HUDEP-2 (cell line): Measurements from ENCODE around the gene SF3A2.

ENCODE experiments used
- DNase-seq, 76 experiments: peaks; one replicate each; lab custom pipeline; 2025; ENCODE audit not compliant: unreplicated experiment in 76 of 76; lab: John Stamatoyannopoulos, UW

Gene SF3A2

DNA sequence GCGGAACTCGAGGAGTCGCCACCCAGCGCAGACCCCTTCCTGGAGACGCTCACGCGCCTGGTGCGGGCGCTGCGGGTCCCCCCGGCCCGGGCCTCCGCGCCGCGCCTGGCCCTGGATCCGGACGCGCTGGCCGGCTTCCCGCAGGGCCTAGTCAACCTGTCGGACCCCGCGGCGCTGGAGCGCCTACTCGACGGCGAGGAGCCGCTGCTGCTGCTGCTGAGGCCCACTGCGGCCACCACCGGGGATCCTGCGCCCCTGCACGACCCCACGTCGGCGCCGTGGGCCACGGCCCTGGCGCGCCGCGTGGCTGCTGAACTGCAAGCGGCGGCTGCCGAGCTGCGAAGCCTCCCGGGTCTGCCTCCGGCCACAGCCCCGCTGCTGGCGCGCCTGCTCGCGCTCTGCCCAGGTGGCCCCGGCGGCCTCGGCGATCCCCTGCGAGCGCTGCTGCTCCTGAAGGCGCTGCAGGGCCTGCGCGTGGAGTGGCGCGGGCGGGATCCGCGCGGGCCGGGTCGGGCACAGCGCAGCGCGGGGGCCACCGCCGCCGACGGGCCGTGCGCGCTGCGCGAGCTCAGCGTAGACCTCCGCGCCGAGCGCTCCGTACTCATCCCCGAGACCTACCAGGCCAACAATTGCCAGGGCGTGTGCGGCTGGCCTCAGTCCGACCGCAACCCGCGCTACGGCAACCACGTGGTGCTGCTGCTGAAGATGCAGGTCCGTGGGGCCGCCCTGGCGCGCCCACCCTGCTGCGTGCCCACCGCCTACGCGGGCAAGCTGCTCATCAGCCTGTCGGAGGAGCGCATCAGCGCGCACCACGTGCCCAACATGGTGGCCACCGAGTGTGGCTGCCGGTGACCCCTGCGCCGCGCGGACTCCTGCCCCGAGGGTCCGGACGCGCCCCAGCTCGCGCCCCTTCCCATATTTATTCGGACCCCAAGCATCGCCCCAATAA lies 14.8 kb downstream of the SF3A2 start:
- DNase-seq, result peak in 11 of 76 experiments; percentile 19 to 43 (median 32)

DNA sequence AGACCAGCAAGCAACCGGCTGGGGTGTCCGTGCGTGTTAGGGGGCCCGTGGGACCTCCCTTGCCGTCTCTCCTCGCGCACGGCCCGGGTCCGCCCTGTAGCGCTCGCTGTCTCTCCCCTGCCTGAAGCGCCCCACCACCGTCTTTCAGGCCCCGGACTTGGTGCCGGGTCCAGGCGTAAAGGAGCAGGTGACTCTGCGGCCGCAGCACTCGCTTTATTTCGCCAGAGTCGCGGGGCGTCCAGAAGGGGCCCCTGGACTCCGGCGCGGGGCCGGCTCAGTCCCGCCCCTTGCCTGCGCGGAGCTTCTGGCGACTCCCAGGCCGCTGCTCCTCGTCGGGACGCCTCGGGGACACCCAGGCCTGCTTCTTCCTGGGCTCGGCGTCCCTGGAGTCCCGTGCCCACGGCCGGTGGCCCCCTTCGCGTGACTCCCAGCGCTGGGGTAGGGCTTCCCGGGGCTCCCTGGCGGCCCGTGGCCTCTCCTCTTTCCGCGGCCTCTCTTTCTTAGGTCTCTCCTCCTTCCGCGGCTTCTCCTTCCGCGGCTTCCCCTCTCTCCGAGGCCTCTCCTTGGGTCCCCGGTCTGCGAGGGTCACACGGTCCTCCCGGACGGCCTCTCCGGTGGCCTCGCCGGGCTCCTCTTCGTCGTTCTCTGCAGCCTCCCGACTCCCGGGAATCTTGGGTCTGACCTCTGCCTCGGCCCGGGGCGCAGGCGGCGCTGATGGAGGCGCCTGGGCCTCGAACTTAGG lies 15.6 kb downstream of the SF3A2 start:
- DNase-seq, result no peak

- no peak for DNase-seq
Measured at GRCh38 chr19:2252797-2253105, 16.1 kb downstream of the SF3A2 start.

DNA sequence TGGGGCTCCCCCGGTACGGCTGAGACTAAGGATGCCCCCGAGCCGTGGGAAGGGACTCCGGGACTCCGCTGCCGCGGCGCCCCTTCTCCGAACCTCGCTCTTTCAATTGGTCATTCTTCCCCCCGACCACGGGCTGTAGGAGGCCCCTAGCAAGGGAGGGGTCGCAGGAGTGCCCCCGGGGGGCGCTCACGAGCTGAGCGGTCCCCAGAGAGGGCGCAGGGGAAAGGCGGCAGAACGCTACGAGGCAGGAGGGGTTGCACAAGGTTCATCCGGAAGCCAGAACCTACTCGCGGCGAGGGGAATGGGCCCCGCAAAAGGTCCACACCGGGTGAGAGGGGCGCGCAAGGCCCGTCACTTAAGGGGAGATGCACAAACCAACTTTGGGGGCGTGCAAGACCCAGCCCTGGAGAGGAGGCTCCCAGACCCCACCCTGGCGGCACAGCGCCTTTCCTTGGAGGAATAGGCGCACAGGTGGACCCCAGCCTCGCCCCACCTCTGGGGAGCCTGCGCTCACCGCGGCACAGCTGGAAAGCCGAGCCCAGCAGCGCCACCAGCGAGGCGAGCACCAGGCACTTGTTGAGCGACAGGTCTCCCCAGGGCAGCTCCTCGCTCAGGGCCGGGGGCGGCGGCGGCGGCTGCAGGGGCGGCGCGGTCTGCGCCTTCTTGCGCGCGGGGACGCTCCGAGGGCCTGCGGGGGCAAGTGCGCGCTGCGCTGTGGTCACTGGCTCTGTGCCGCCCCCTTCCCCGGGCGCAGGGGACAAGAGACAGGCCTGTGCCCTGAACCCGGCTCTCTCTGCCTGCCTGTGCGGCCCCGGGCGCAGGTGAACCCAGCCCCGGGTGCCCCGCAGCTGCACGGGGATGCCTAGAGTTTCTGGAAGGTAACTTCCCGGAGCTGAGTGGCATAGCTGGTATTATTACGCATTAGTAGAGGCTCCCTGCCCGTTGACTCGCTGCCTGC lies 16.8 kb downstream of the SF3A2 start:
- DNase-seq, result peak in 1 of 76 experiments; percentile 14

DNA sequence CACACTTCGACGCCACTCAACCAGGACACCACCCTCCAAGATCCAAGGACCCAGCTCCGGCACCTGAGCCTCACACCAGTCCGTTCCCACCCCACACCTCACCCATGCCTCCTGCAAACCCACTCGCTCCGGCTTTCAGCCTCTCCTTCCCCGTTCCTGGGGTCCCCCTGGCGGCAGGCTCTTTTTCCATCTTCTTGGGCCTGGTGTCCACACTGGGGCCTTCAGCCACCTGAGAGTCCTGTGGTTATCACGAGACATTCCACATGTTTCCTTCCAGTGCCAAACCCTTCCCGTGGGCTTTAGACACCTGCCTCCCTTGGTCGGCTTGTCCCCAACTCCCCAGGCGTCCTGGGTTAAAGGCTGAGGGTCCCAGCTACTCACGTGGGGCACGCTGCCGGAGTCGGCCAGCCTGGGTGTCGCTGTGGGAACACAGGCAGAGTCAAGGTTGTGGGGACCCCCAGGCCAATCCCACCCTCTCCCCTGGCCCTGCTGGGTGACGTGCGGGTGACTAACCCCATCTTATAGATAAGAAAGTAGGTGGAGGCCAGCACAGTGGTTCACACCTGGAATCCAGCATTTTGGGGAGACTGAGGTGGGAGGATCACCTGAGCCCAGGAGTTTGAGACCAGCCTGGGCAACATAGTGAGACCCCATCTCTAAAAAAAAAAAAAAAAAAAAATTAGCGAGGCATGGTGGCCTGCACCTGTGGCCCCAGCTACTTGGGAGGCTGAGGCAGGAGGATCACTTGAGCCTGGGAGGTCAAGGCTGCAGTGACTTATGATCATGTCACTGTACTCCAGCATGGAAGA lies 17.6 kb downstream of the SF3A2 start:
- DNase-seq, result no peak

- no peak for DNase-seq
Measured at GRCh38 chr19:2255112-2255845, 18.7 kb downstream of the SF3A2 start.

- no peak for DNase-seq
Measured at GRCh38 chr19:2255982-2256685, 19.5 kb downstream of the SF3A2 start, which contains the start of gene JSRP1. TSS of gene JSRP1 (minus strand) at chr19:2256417. CDS start at chr19:2255314, 1,103 bp downstream.

GRCh38 chr19:2259336-2259735 lies 22.7 kb downstream of the SF3A2 start:
- no peak for DNase-seq

DNA sequence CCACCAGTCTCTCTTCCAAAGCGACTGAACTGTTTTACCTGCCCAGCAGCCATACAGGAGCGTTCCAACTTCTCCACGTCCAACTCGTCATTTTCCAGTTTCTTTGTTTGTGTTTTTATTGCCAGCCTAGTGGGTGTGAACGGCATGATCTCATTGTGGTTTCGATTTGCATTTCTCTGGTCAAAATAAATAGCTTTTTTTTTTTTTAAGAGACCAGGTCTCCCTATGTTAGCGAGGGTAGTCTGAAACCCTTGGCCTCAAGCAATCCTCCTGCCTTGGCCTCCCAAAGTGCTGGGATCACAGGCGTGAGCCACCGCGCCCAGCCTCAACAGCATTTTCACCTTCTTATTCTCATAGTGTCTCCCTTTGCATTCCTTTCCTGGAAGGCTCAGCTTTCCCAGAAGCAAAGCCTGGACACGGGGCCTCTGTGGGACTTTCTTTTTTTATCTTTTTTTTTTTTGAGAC lies 23.7 kb downstream of the SF3A2 start:
- DNase-seq, result no peak

GRCh38 chr19:2261438-2262172 lies 25.0 kb downstream of the SF3A2 start:
- DNase-seq, result peak in 49 of 76 experiments; percentile 16 to 68 (median 49)

DNA sequence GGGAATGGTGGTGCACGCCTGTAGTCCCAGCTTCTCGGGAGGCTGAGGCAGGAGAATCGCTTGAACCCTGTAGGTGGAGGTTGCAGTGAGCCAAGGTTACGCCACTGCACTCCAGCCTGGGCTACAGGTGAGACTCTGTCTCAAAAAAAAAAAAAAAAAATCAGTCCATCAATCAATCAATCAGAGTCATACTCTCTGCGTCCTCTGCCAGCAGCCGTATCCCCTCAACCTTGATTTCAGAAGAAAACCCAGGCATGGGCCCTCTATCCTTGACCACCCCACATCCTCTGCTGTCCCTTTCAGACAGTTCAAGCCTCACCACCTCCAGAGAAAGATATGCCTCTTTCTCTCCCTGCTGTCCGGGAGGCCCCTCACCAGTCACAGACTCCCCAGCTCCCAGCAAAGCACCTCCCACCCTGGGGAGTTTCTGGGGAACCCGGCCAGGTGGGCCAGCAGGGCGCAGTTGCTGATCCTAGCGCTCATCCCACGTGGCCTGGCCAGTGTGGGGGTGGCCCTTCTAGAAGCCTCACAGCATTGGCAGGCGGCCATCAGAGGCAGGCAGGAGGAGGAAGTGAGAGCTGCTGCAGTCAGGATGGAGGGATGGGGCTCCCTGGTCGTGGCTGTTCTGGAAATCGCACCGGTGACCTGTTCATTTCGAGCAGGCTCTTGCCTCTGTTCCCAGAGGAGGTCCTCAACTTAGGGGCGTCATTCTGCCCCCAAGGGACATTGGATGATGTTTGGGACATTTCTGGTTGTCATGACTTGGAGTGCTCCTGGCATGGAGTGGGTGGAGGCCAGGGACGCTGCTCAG lies 29.8 kb downstream of the SF3A2 start:
- peak in 74 of 76 experiments; percentile 67 to 97 (median 91) for DNase-seq

DNA sequence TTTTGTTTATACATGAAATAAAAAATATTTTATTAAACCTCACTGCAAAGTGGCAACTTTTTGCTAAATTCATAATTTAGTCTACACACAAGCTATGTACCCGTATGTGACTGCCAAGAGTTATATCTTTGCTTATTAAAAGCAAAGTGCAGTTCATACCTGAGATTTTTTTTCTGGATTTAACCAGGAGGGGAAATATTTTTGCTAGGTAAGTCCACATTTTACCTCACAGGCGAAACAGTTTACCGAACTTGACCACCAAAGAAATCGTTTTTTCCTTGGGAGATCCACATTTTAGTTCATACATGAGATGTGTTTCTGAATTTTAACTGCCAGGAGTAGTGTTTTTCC lies 31.8 kb downstream of the SF3A2 start:
- DNase-seq, result no peak

- no peak for DNase-seq
Measured at GRCh38 chr19:2268861-2269243, 32.2 kb downstream of the SF3A2 start.

GRCh38 chr19:2269244-2270156 lies 32.9 kb downstream of the SF3A2 start:
- peak; percentile 78 to 100 (median 98) for DNase-seq

GRCh38 chr19:2270157-2270422 lies 33.5 kb downstream of the SF3A2 start:
- peak in 19 of 76 experiments; percentile 18 to 52 (median 31) for DNase-seq
